Measurements from ENCODE around the gene PCDHGA11. TPM values are rescaled to one million over a fixed set of nuclear protein-coding genes. Genes with fewer than 3 reads are reported as not detected.
"Not testable (repeated sequence)": the region's sequence is repeated elsewhere in the genome, so short reads cannot be mapped to it uniquely, and the experiment has no call there.

PCDHGA11 gene
- total RNA-seq, 2 experiments from 2014 or later: 0.10 to 0.17 TPM

DNA sequence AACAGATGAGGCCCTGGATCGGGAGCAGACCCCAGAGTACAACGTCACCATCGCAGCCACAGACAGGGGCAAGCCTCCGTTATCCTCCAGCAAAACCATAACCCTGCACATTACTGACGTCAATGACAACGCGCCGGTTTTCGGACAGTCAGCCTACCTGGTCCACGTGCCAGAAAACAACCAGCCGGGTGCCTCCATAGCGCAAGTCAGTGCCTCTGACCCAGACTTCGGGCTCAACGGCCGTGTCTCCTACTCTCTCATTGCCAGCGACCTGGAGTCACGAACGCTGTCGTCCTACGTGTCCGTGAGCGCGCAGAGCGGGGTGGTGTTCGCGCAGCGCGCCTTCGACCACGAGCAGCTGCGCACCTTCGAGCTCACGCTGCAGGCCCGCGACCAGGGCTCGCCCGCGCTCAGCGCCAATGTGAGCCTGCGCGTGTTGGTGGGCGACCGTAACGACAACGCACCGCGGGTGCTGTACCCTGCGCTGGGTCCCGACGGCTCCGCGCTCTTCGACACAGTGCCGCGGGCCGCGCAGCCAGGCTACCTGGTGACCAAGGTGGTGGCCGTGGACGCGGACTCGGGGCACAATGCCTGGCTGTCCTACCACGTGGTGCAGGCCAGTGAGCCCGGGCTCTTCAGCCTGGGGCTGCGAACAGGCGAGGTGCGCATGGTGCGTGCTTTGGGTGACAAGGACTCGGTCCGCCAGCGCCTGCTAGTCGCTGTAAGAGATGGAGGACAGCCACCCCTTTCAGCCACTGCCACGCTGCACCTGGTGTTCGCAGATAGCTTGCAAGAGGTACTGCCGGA, 1.6 kb upstream of the PCDHGA11 start:
- DNase-seq: no peak
- H3K27me3 Mint-ChIP-seq (ENCODE audit: low read depth): peaks cover 73% of the 10 kb centered on the region
- peak overlapping the region; percentile 2 for H3K27ac Mint-ChIP-seq
- intact Hi-C loops (cut with micrococcal nuclease): loop anchor here (10.0 kb wide), 1 partner anchor 456 kb away; the partner anchor contains the start of gene PCDH1
- CTCF ChIA-PET: interaction anchor here (0.6 to 7.2 kb wide), 3 partner anchors 94 to 145 kb away, joined by 3 to 45 read pairs (median 13); no protein-coding TSS in a partner anchor
- H3K4me3 Mint-ChIP-seq: no peak overlapping the region
- H3K4me1 Mint-ChIP-seq (ENCODE audit: low read depth): peaks cover 7% of the 10 kb centered on the region
- peaks cover 32% of the 10 kb centered on the region for H3K9me3 Mint-ChIP-seq
- H3K36me3 Mint-ChIP-seq (ENCODE audit: low read depth): peaks cover 31% of the 10 kb centered on the region

- peaks cover 70% of the 10 kb centered on the region for H3K27me3 Mint-ChIP-seq (ENCODE audit: low read depth)
- DNase-seq: no peak
- CTCF ChIA-PET: interaction anchor here (0.7 to 2.2 kb wide), 22 partner anchors 9 to 146 kb away, joined by 3 to 34 read pairs (median 5); partner anchors contain the start of genes PCDHGA10, PCDHGA12, PCDHGA5 and PCDHGA8
- intact Hi-C loops (cut with micrococcal nuclease): loop anchor here (1.0 to 5.0 kb wide), 4 partner anchors 49 to 103 kb away; partner anchors contain the start of genes PCDHGA6, PCDHGB3 and PCDHGC3
- peaks cover 3% of the 10 kb centered on the region for H3K4me1 Mint-ChIP-seq (ENCODE audit: low read depth)
- no peak overlapping the region for H3K27ac Mint-ChIP-seq
- peak overlapping the region; percentile 77 for H3K4me3 Mint-ChIP-seq
- H3K9me3 Mint-ChIP-seq: peaks cover 28% of the 10 kb centered on the region
- H3K36me3 Mint-ChIP-seq (ENCODE audit: low read depth): peaks cover 22% of the 10 kb centered on the region
Measured at GRCh38 chr5:141421489-141421855, 621 bp downstream of the PCDHGA11 start.

- Mint-ChIP-seq H3K4me3 (no peak overlapping the region), H3K27me3 (ENCODE audit: low read depth) (peaks cover 71% of the 10 kb centered on the region), H3K36me3 (ENCODE audit: low read depth) (peaks cover 21% of the 10 kb centered on the region), H3K27ac (no peak overlapping the region), H3K4me1 (ENCODE audit: low read depth) (peaks cover 3% of the 10 kb centered on the region), H3K9me3 (peaks cover 31% of the 10 kb centered on the region)
- intact Hi-C loops (cut with micrococcal nuclease): loop anchor here (5.0 kb wide), 2 partner anchors 51 to 54 kb away; partner anchors contain the start of genes PCDHGA6, PCDHGB3 and PCDHGC3
- CTCF ChIA-PET: interaction anchor here (0.6 kb wide), 1 partner anchor 102 kb away, joined by 5 read pairs; no protein-coding TSS in a partner anchor
- no peak for DNase-seq
Measured at GRCh38 chr5:141422742-141423291, 2.0 kb downstream of the PCDHGA11 start.

DNA sequence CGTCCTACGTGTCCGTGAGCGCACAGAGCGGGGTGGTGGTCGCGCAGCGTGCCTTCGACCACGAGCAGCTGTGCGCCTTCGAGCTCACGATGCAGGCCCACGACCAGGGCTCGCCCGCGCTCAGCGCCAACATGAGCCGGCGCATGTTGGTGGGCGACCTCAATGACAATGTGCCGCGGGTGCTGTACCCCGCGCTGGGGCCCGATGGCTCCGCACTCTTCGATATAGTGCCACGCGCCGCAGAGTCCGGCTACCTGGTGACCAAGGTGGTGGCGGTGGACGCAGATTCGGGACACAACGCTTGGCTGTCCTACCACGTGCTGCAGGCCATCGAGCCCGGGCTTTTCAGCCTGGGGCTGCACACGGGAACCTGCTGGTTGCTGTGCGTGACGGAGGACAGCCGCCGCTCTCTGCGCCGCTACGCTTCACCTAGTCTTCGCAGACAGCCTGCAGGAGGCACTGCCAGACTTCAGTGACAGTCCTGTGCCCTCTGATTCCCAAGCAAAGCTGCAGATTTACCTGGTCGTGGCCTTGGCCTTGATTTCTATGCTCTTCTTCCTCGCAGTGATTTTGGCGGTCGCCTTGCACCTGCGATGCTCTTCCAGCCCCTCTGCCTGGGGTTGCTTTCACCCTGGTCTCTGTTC, 7.1 kb downstream of the PCDHGA11 start:
- Mint-ChIP-seq H3K27ac (no peak overlapping the region), H3K9me3 (peaks cover 20% of the 10 kb centered on the region), H3K36me3 (ENCODE audit: low read depth) (peaks cover 19% of the 10 kb centered on the region), H3K4me1 (ENCODE audit: low read depth) (peaks cover 15% of the 10 kb centered on the region), H3K4me3 (no peak overlapping the region), H3K27me3 (ENCODE audit: low read depth) (peaks cover 57% of the 10 kb centered on the region)
- intact Hi-C loops (cut with micrococcal nuclease): no loop called here
- no peak for DNase-seq
- CTCF ChIA-PET: interaction anchor here (0.6 kb wide), 2 partner anchors 39 to 40 kb away, joined by 3 to 8 read pairs; partner anchors contain the start of gene PCDHGB4

DNA sequence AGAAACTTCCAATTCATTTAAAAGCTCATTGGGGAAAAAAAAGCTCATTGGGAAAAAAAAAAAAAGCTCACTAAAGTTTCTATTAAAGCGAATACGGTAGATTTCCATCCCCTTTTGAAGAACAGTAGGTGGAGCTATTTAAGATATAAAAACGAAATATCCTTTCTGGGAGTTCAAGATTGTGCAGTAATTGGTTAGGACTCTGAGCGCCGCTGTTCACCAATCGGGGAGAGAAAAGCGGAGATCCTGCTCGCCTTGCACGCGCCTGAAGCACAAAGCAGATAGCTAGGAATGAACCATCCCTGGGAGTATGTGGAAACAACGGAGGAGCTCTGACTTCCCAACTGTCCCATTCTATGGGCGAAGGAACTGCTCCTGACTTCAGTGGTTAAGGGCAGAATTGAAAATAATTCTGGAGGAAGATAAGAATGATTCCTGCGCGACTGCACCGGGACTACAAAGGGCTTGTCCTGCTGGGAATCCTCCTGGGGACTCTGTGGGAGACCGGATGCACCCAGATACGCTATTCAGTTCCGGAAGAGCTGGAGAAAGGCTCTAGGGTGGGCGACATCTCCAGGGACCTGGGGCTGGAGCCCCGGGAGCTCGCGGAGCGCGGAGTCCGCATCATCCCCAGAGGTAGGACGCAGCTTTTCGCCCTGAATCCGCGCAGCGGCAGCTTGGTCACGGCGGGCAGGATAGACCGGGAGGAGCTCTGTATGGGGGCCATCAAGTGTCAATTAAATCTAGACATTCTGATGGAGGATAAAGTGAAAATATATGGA, 9.7 kb downstream of the PCDHGA11 start, which contains the start of gene PCDHGA12:
TSS of gene PCDHGA12 (plus strand) at position 176 of the 782 bp plus-strand sequence. CDS start at position 429, 253 bp downstream.
- CTCF ChIA-PET: interaction anchor here (0.6 to 2.6 kb wide), 32 partner anchors 9 to 737 kb away, joined by 3 to 14 read pairs (median 4); partner anchors contain the start of genes PCDHB16, PCDHGA10, PCDHGA11 and PCDHGB3
- peak within 1 kb of the TSS; percentile 53 for H3K4me3 Mint-ChIP-seq
- intact Hi-C loops (cut with micrococcal nuclease): loop anchor here (1.0 to 2.0 kb wide), 4 partner anchors 14 to 128 kb away; partner anchors contain the start of gene PCDHGB7
- peaks cover 54% of the 10 kb centered on the region for H3K27me3 Mint-ChIP-seq (ENCODE audit: low read depth)
- peaks cover 15% of the 10 kb centered on the region for H3K4me1 Mint-ChIP-seq (ENCODE audit: low read depth)
- peak; percentile 65 for DNase-seq
- H3K36me3 Mint-ChIP-seq (ENCODE audit: low read depth): peaks cover 22% of the 10 kb centered on the region
- no peak within 1 kb of the TSS for H3K27ac Mint-ChIP-seq
- H3K9me3 Mint-ChIP-seq: peaks cover 21% of the 10 kb centered on the region

DNA sequence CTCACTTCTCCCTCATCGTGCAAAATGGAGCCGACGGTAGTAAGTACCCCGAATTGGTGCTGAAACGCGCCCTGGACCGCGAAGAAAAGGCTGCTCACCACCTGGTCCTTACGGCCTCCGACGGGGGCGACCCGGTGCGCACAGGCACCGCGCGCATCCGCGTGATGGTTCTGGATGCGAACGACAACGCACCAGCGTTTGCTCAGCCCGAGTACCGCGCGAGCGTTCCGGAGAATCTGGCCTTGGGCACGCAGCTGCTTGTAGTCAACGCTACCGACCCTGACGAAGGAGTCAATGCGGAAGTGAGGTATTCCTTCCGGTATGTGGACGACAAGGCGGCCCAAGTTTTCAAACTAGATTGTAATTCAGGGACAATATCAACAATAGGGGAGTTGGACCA, 10.4 kb downstream of the PCDHGA11 start:
- Mint-ChIP-seq H3K36me3 (ENCODE audit: low read depth) (peaks cover 22% of the 10 kb centered on the region), H3K9me3 (peaks cover 21% of the 10 kb centered on the region), H3K4me3 (peak overlapping the region; percentile 39), H3K27ac (no peak overlapping the region), H3K27me3 (ENCODE audit: low read depth) (peaks cover 51% of the 10 kb centered on the region), H3K4me1 (ENCODE audit: low read depth) (peaks cover 15% of the 10 kb centered on the region)
- intact Hi-C loops (cut with micrococcal nuclease): loop anchor here (2.0 kb wide), 1 partner anchor 14 kb away; the partner anchor contains the start of gene PCDHGB7
- CTCF ChIA-PET: interaction anchor here (0.7 to 2.6 kb wide), 16 partner anchors 10 to 306 kb away, joined by 3 to 14 read pairs (median 6); partner anchors contain the start of genes PCDHGA11, PCDHGC3 and TAF7
- DNase-seq: no peak

DNA sequence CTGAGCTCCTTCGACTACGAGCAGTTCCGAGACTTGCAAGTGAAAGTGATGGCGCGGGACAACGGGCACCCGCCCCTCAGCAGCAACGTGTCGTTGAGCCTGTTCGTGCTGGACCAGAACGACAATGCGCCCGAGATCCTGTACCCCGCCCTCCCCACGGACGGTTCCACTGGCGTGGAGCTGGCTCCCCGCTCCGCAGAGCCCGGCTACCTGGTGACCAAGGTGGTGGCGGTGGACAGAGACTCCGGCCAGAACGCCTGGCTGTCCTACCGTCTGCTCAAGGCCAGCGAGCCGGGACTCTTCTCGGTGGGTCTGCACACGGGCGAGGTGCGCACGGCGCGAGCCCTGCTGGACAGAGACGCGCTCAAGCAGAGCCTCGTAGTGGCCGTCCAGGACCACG, 11.5 kb downstream of the PCDHGA11 start:
- intact Hi-C loops (cut with micrococcal nuclease); H3K27ac Mint-ChIP-seq; H3K4me3 Mint-ChIP-seq; DNase-seq: not testable (repeated sequence)
- CTCF ChIA-PET: interaction anchor here (0.7 to 2.6 kb wide), 2 partner anchors 76 to 132 kb away, joined by 3 to 6 read pairs; no protein-coding TSS in a partner anchor
- peaks cover 18% of the 10 kb centered on the region for H3K9me3 Mint-ChIP-seq
- H3K4me1 Mint-ChIP-seq (ENCODE audit: low read depth): peaks cover 15% of the 10 kb centered on the region
- peaks cover 48% of the 10 kb centered on the region for H3K27me3 Mint-ChIP-seq (ENCODE audit: low read depth)
- H3K36me3 Mint-ChIP-seq (ENCODE audit: low read depth): peaks cover 22% of the 10 kb centered on the region

DNA sequence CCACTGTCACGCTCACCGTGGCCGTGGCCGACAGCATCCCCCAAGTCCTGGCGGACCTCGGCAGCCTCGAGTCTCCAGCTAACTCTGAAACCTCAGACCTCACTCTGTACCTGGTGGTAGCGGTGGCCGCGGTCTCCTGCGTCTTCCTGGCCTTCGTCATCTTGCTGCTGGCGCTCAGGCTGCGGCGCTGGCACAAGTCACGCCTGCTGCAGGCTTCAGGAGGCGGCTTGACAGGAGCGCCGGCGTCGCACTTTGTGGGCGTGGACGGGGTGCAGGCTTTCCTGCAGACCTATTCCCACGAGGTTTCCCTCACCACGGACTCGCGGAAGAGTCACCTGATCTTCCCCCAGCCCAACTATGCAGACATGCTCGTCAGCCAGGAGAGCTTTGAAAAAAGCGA, 11.9 kb downstream of the PCDHGA11 start:
- Mint-ChIP-seq H3K36me3 (ENCODE audit: low read depth) (peaks cover 22% of the 10 kb centered on the region), H3K4me1 (ENCODE audit: low read depth) (peaks cover 15% of the 10 kb centered on the region), H3K27me3 (ENCODE audit: low read depth) (peaks cover 48% of the 10 kb centered on the region), H3K9me3 (peaks cover 18% of the 10 kb centered on the region)
- H3K27ac Mint-ChIP-seq; DNase-seq; H3K4me3 Mint-ChIP-seq; intact Hi-C loops (cut with micrococcal nuclease): not testable (repeated sequence)
- CTCF ChIA-PET: interaction anchor here (1.4 kb wide), 1 partner anchor 69 kb away, joined by 3 read pairs; the partner anchor contains the start of gene PCDHGA5

DNA sequence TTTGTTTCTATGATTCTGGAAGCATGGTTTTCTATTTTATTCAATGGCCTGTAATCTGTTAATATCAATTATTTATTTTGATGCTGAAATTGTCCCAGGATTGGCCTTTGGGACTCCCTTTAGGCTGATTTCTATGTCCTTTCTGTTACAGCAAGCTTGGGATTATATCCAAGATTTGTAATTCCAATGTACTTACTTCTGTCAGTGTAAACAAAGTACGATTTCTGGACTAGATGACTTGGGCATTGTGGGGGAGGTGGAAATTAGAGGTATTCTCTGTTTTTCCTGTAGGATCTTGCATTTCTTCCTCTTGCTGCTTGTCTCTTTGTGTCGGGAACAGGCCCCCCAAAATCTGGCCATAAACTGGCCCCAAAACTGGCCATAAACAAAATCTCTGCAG, 13.2 kb downstream of the PCDHGA11 start:
- CTCF ChIA-PET: interaction anchor here (1.4 kb wide), 1 partner anchor 70 kb away, joined by 3 read pairs; the partner anchor contains the start of gene PCDHGA5
- H3K36me3 Mint-ChIP-seq (ENCODE audit: low read depth): peaks cover 19% of the 10 kb centered on the region
- H3K27ac Mint-ChIP-seq: no peak overlapping the region
- H3K4me3 Mint-ChIP-seq: no peak overlapping the region
- intact Hi-C loops (cut with micrococcal nuclease): no loop called here
- no peak for DNase-seq
- H3K4me1 Mint-ChIP-seq (ENCODE audit: low read depth): peaks cover 15% of the 10 kb centered on the region
- H3K9me3 Mint-ChIP-seq: peaks cover 14% of the 10 kb centered on the region
- peaks cover 44% of the 10 kb centered on the region for H3K27me3 Mint-ChIP-seq (ENCODE audit: low read depth)

DNA sequence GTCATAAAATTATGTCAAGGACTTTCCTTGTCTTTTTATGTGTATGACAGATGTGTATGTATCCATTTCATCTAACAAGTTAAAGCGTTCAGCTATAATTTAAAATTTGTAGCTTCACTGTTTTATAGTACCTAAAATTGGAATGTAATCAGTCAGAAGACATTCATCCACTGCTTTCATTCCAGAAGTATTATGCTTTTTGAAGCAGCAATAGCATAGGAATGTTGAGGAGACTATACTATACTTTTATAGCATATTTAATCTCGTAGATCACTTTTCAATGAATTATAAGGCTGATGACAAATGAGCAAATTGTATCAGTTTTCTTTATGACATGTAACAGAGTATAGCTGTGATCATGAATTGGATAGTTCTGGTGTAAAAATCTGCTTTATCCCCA, 16.4 kb downstream of the PCDHGA11 start:
- Mint-ChIP-seq H3K4me3 (no peak overlapping the region), H3K27me3 (ENCODE audit: low read depth) (peaks cover 25% of the 10 kb centered on the region), H3K27ac (no peak overlapping the region), H3K9me3 (peaks cover 10% of the 10 kb centered on the region), H3K4me1 (ENCODE audit: low read depth) (no peaks in the 10 kb centered on the region), H3K36me3 (ENCODE audit: low read depth) (peaks cover 7% of the 10 kb centered on the region)
- intact Hi-C loops (cut with micrococcal nuclease): no loop called here
- CTCF ChIA-PET: interaction anchor here (0.6 kb wide), 1 partner anchor 251 kb away, joined by 3 read pairs; no protein-coding TSS in a partner anchor
- no peak for DNase-seq
